Measurements from ENCODE around the gene STRN. TPM values are rescaled to one million over a fixed set of nuclear protein-coding genes. Genes with fewer than 3 reads are reported as not detected.

The STRN gene
- total and polyA plus RNA-seq, 10 of the 15 experiments (the other 5 are each of a cell fraction or from before 2014, with no cell fraction given): 1.00 to 19.2 (median 9.1) TPM

GRCh38 chr2:36960773-36961172 lies 5.6 kb downstream of the STRN start:
- CTCF ChIA-PET: interaction anchor here (0.6 kb wide), 1 partner anchor 180 kb away, joined by 3 read pairs; no protein-coding TSS in a partner anchor
- TF ChIP-seq SKIL (IDR thresholded peaks at IDR 0.05; ENCODE audit: low read depth, poor library complexity, severe bottlenecking): no peak
- no peak for TF ChIP-seq IRF4 (IDR thresholded peaks at IDR 0.05; ENCODE audit: low read depth, low read length)
- TF ChIP-seq E2F4 (IDR thresholded peaks at IDR 0.05; ENCODE audit: low read depth, low read length): no peak
- TF ChIP-seq BHLHE40 (IDR thresholded peaks at IDR 0.05; ENCODE audit: borderline replicate concordance in 1 of 2, low read depth in 2 of 2, low read length in 1 of 2): no peak
- TF ChIP-seq NFIC (IDR thresholded peaks at IDR 0.05; ENCODE audit: low read depth, low read length): no peak
- no peak for TF ChIP-seq SUZ12 (IDR thresholded peaks at IDR 0.05; ENCODE audit: unreplicated experiment)
- no peak for TF ChIP-seq PML (IDR thresholded peaks at IDR 0.05; ENCODE audit: low read length)
- H3K36me3 ChIP-seq (ENCODE audit: control insufficient read depth in 2 of 2, insufficient read depth in 2 of 2, low read length in 1 of 2): no peaks in the 10 kb centered on the region
- DNase-seq (ENCODE audit: low read depth, low spot score) (no peak), ATAC-seq (no peak), FAIRE-seq (no peak)
- peaks cover 7% of the 10 kb centered on the region for H3K4me1 ChIP-seq (ENCODE audit: control insufficient read depth, insufficient read depth, low read length)
- H3K9me3 ChIP-seq (replicated peaks; ENCODE audit: control insufficient read depth, insufficient read depth, low read length): no peaks in the 10 kb centered on the region; the same call in 2 of the 3 replicates
- POLR2A ChIA-PET: interaction anchor here (0.6 kb wide), 2 partner anchors 15 to 394 kb away, joined by 3 read pairs; no protein-coding TSS in a partner anchor
- RAD21 ChIA-PET (ENCODE audit: unreplicated experiment): interaction anchor here (1.0 kb wide), 1 partner anchor 42 kb away, joined by 3 read pairs; no protein-coding TSS in a partner anchor
- no peaks in the 10 kb centered on the region for H3K27me3 ChIP-seq (replicated peaks in 1 of 2; ENCODE audit: control insufficient read depth in 2 of 2, insufficient read depth in 2 of 2, low read length in 1 of 2)
- WGBS (ENCODE audit: insufficient coverage, insufficient replicate concordance, low lambda C conversion rate, missing lambda C conversion rate): 96% methylated on average over 5 of the region's 5 CpGs
- SMC1A ChIA-PET (ENCODE audit: uncharacterized antibody, unreplicated experiment): interaction anchor here (0.6 to 2.3 kb wide), 2 partner anchors 42 to 179 kb away, joined by 3 to 7 read pairs; no protein-coding TSS in a partner anchor
- peaks cover 56% of the 10 kb centered on the region for H3K79me2 ChIP-seq (ENCODE audit: control insufficient read depth, insufficient read depth, low read length)
- in situ Hi-C loops (cut with MboI) (no loop called here), intact Hi-C loops (cut with micrococcal nuclease; ENCODE audit: unreplicated experiment) (no loop called here)
- no peak overlapping the region for H3K4me3 ChIP-seq
- BruUV-seq (replicated peaks): no TSS peak
- no peak overlapping the region for H3K27ac ChIP-seq (ENCODE audit: control insufficient read depth, insufficient read depth)
- no peak overlapping the region for H3K9ac ChIP-seq (ENCODE audit: control insufficient read depth, insufficient read depth, low read length)
- H2AFZ ChIP-seq (ENCODE audit: control insufficient read depth, low read depth, low read length): no peak overlapping the region
- no peak overlapping the region for H3K4me2 ChIP-seq (ENCODE audit: control insufficient read depth, insufficient read depth)
- H4K20me1 ChIP-seq (ENCODE audit: control insufficient read depth, insufficient read depth): no peaks in the 10 kb centered on the region

Measured in GM12878 (cell line).